ENCODE data around the gene TRHDE. TPM values are rescaled to one million over a fixed set of nuclear protein-coding genes. Genes with fewer than 3 reads are reported as not detected.
A peak's percentile ranks its signal among the peaks of the same experiment; 100 is the strongest.
"Not testable (repeated sequence)": the region's sequence is repeated elsewhere in the genome, so short reads cannot be mapped to it uniquely, and the experiment has no call there.

The TRHDE gene
- total RNA-seq, 1 experiment from 2014 or later, result 0.12 TPM

- DNase-seq (ENCODE audit: low spot score), result no peak
Observed at GRCh38 chr12:72510772-72511171, 238.6 kb downstream of the TRHDE start.

DNA sequence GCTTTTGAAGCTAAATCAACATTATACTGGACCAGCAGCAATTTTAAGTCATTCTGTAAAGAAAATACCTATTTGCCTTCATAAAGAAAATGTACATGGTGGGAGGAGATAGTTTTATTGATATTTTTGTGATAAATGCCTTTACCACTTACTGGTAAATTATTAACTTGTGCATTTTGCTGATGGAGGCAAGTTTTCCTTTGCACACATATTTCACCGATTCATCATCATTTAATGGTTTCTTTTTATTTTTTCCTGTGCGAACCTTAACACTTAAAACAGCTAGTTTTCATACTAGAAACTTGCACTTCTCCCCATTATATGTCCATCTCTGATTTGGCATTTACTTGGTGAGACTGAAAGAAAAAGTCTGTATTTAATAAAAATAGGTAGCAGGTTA, 239.3 kb downstream of the TRHDE start:
- DNase-seq (ENCODE audit: low spot score), result no peak

- no peak for DNase-seq (ENCODE audit: low spot score)
Observed at GRCh38 chr12:72511906-72512305, 239.7 kb downstream of the TRHDE start.

- not testable (repeated sequence) for DNase-seq (ENCODE audit: low spot score)
Observed at GRCh38 chr12:72520044-72520678, 248.0 kb downstream of the TRHDE start.

GRCh38 chr12:72521326-72521725, 249.2 kb downstream of the TRHDE start:
- DNase-seq (ENCODE audit: low spot score), result no peak

- no peak for DNase-seq (ENCODE audit: low spot score)
Observed at GRCh38 chr12:72522411-72522810, 250.2 kb downstream of the TRHDE start.

GRCh38 chr12:72523754-72524153, 251.6 kb downstream of the TRHDE start:
- no peak for DNase-seq (ENCODE audit: low spot score)

- no peak for DNase-seq (ENCODE audit: low spot score)
Observed at GRCh38 chr12:72535212-72535990, 263.2 kb downstream of the TRHDE start.

DNA sequence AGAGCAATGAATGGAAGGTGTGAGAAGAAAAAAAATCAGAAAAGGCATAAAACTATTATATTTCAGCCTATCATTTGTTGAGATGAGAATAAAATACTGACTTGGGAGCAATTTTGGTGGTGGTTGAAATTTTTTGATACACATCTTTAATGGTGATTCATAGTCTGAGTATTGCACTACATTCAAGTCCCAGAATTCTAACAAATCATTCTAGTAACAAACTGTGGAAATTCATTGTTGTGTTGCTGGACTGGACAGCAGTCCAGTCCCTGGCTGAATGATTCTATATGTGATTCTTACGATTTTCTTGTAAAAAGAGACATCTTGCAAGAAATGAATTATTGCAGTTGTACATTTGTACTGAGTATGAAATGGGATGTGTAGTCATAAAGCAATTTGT, 268.6 kb downstream of the TRHDE start:
- DNase-seq (ENCODE audit: low spot score), result peak; percentile 6

DNA sequence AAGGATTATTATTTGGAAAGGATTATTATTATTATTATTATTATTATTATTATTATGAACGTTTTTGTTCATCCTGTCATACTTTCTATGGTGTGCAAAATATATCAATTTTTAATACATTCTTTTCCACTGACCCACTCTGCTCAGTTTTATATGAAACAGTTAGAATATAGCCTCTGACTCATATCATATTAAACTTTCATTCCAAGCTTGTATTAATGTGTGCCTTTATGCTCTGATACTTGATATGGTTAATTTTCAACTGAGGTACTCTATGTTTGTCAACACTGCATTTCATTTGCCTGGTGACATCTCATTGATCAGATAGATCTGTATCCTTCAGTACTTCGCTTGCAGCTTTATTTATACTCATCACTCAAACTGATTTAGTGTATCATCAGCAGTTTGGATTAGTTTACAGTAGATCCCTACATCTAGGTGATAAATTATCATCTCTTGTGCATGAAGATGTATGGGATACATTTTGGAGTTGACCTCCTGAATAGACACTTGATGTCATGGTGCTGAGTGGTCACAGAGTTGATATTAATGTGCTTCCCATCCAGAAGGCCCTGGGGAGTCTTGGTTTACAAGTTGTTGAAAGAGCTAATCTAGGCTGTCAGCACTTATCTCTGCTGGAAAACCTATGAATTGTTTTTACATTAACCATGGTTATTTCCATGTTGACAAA, 271.8 kb downstream of the TRHDE start:
- DNase-seq (ENCODE audit: low spot score), result no peak

- DNase-seq (ENCODE audit: low spot score), result no peak
Observed at GRCh38 chr12:72546106-72546505, 273.9 kb downstream of the TRHDE start.

DNA sequence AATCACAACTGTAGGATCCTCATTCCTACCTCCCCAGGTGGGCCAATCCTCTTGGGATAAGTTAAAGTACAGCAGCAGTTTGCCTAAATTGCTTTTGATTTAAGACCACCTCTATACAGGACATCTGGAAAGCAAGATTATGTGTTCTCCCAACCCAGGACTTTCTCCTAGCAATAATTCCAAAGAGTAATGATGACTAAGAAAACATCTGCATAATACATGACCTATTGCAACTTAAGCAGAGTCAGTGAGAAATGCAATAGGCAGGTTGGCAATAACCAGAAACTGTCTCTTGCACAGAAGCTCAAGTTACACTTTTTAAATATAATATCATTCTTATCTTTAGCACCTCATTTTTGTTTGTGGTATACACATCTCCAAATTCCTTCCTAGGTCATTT, 275.4 kb downstream of the TRHDE start:
- no peak for DNase-seq (ENCODE audit: low spot score)

DNA sequence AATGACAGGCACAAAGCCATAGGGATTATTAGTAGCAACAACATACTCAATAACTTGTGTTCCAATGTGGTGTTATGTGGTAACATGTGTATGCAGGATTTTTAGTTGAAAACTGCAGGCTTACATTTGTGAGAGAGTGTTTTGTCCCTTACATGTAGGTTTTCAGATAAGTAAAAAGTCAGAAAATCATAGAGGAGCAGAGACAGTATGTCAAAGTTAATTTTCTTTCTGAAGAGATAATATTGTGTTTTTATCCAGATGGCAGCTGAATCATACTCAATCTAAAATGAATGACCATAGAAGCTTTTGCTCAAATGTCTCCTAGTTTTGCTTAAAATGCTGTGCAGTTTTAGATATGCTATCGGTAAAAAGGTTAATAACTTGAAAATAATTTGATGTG, 277.0 kb downstream of the TRHDE start:
- DNase-seq (ENCODE audit: low spot score), result no peak

DNA sequence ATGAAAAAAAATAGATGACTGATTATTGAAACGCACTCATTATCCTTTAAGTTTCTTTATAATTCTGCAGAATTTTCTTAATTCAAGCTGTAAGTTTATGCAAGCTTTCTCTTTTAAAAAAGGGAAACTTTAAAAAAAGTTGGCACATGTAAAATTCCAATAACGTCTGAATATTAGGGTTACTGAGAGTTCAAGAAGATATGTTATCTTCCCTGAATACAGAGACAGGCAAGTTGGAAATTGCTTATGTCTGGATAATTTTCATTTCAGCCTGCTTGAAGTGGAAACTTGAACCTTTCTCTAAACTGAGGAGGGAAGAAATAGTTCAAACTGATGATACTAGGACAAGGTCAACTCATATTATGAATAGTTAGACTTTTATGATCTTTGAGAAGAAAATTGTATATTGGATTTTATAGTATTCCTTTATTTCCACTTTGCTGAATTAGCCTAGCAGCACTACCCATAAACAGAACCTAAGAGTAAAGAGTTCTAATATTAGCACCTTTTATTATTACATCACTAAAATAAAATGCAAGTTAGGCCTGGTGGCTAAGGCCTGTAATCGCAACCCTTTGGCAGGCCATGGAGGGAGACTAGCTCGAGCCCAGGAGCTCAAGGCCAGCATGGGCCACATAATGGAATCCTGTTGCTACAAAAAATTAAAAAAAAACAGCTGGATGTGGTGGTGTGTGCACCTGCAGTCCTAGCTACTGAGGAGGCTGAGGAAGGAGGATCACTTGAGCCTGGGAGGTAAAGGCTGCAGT, 288.0 kb downstream of the TRHDE start:
- DNase-seq (ENCODE audit: low spot score), result no peak

- DNase-seq (ENCODE audit: low spot score), result peak; percentile 25
Observed at GRCh38 chr12:72570601-72571000, 298.4 kb downstream of the TRHDE start.

DNA sequence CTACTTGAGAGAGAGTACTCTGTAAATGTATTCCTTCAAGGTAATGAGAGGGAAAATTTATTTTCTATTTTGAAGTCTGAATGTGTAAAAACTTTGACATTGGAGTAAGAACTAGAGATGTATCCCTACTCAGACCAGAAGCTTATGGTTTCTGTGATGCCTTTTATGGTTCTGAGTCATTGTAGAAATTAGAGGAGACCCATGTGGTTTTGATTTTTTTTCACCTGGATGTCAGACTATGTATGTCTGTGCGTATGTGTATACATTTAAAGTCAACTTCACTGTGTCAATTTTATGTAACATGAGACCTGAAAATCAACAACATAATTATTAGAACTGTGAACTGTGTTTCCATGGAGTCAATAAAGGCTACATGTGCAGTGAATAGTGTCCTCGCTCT, 302.0 kb downstream of the TRHDE start:
- no peak for DNase-seq (ENCODE audit: low spot score)

DNA sequence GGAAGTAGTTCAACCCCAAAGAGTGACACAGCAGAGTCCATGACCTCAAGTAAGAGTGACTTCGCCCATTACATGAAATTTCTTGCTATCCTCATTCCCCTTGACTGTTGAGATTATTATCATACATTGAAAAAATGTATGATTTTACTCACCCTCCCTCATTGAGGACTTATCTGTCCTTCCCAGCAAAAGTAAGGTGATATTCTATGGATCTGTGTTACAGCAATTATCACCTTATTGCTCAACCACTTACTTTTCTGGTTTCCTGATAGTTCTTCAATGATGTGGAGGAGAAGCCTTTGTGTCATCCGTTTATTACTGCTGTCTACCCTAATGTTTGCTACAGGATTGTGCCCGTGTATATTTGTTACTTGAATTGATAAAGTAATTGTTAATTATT, 306.2 kb downstream of the TRHDE start:
- no peak for DNase-seq (ENCODE audit: low spot score)

DNA sequence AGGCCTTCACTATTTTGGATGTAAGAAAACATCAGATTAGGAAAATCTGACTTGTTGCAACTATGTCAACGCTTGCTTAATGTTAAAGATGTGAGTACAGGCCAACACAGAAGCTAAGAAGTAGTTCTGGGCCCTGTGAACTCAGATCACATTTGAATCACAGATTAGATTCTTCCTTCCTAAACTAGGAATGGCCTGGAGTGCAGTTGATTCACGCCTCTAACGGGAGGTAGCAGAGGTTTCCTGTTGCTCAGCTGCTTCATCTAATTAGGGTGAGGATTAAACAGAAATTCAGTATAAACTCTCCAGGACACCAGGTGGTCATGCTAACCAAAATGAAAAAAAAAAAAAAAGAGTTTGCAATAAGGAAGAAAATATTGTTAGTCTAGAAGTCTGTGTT, 314.3 kb downstream of the TRHDE start:
- no peak for DNase-seq (ENCODE audit: low spot score)

DNA sequence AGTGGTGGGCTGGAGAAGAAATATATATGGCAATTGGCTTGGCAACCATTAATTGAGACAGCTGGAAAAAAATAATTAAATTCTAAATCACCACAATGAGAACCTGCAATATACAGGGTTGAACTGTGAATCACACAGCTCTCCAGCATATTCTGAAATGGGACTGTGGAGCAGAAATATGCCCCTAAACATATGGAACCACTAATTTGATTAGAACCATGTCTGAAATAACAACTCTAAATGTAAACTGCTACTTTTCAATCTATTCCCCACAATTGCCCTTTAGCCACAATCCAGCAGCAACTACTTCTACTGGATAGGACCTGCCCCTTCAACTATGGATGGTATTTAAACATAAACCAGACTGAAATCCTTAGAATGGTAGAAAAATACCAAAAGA, 330.4 kb downstream of the TRHDE start:
- DNase-seq (ENCODE audit: low spot score), result no peak

- no peak for DNase-seq (ENCODE audit: low spot score)
Observed at GRCh38 chr12:72605975-72606374, 333.8 kb downstream of the TRHDE start.

DNA sequence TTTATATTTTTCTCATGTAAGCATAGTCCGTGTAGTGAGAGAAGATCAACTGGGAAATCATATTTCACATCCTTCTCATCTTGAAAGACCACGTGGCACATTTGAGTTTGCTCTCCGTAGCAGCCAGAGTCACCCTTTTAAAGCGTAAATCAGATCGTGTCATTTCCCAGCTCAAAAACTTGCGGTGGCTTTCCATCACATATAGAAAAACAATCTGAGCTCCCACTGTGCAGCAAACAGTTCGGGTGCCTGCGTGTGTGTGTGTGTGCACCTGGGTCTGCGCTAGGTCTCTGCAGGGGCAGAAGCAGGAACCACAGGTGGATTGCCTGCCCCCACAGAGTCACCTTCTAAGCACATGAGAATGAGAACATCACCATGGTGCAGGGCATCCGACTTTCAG, 338.2 kb downstream of the TRHDE start:
- no peak for DNase-seq (ENCODE audit: low spot score)

GRCh38 chr12:72610854-72611358, 338.7 kb downstream of the TRHDE start:
- DNase-seq (ENCODE audit: low spot score), result no peak
